K562 (cell line): ENCODE data around the gene SLC23A2. TPM values are rescaled to one million over a fixed set of nuclear protein-coding genes. Genes with fewer than 3 reads are reported as not detected.

ENCODE experiments used
- ATAC-seq: fragments of 200-7000 bp; cut with Tn5 transposase; 3 replicates; pipeline ENCODE4 v1.9.1; 2020; ENCODE audit warnings: moderate library complexity
- BruUV-seq: library from RNA; stranded (reverse); fragments of 400-500 nt; replicated peaks from 2 replicates; lab custom pipeline; 2021; lab: Mats Ljungman, UMichigan
- CTCF ChIA-PET: fragments of 300-600 bp; formaldehyde crosslinking; extraction: SDS; loops from one replicate; lab custom pipeline; 2021; ENCODE audit warnings: low intra/inter-chr PET ratio; lab: Yijun Ruan, JAX
- POLR2A ChIA-PET: fragments of 300-600, 350-650 bp; sonication (Branson Sonifier 250); formaldehyde crosslinking; extraction: SDS; loops from one replicate; lab custom pipeline; 2021; ENCODE audit warnings: antibody characterized with exemption, inconsistent platforms; lab: Yijun Ruan, JAX
- DNase-seq, 4 experiments: peaks; one replicate each; pipeline versions ENCODE4 v3.0.0 to v3.0.0-alpha.2; 2011 to 2018; ENCODE audit warnings: low spot score in 3 of 4, mixed read lengths in 3 of 4; ENCODE audit errors: extremely low read depth in 1 of 4
- FAIRE-seq: peaks from 2 replicates; lab custom pipeline; 2011; peaks lifted over from hg19 to GRCh38; lab: Jason Lieb, UNC
- H2AFZ ChIP-seq: 2 replicates; pipeline ENCODE4 v1.6.0; 2011; ENCODE audit warnings: low read depth, low read length, control low read depth, inconsistent platforms
- H3K27ac ChIP-seq: fragments of 200-600 bp; 3 replicates; pipeline ENCODE4 v1.8.0; 2011; ENCODE audit warnings: low read depth, mild to moderate bottlenecking, control low read depth, inconsistent platforms, low read length, moderate library complexity, mixed read lengths; ENCODE audit errors: extremely low read depth
- H3K27me3 ChIP-seq, 2 experiments: fragments of 300-600 bp in 1 of 2; 2 replicates in 1 of 2; 3 replicates in 1 of 2; pipeline versions ENCODE4 v1.6.0 to v1.8.0; 2011; ENCODE audit warnings: inconsistent platforms in 2 of 2, low read length in 2 of 2, mild to moderate bottlenecking in 1 of 2, mixed read lengths in 1 of 2, moderate library complexity in 1 of 2; ENCODE audit not compliant: control insufficient read depth in 2 of 2, insufficient read depth in 2 of 2
- H3K36me3 ChIP-seq: fragments of 300-600 bp; 3 replicates; pipeline ENCODE4 v1.8.0; 2011; ENCODE audit warnings: mild to moderate bottlenecking, low read length, inconsistent platforms; ENCODE audit not compliant: control insufficient read depth, insufficient read depth
- H3K4me1 ChIP-seq, 2 experiments: fragments of 200-600 bp in 1 of 2; replicated peaks in 1 of 2; 2 replicates in 1 of 2; 3 replicates in 1 of 2; pipeline versions ENCODE4 v1.5.1 to v1.8.0; 2011; ENCODE audit warnings: inconsistent platforms in 2 of 2, low read length in 2 of 2, mild to moderate bottlenecking in 1 of 2, mixed read lengths in 1 of 2, moderate library complexity in 1 of 2; ENCODE audit not compliant: control insufficient read depth in 2 of 2, insufficient read depth in 2 of 2
- H3K4me2 ChIP-seq: 2 replicates; pipeline ENCODE4 v1.6.1; 2011; ENCODE audit warnings: low read length, control low read depth, inconsistent platforms, mixed read lengths; ENCODE audit not compliant: insufficient read depth
- H3K4me3 ChIP-seq: fragments of 200-600 bp; sonication (generic), shearing (Covaris generic); 2 replicates; pipeline ENCODE4 v1.5.1; 2016; ENCODE audit warnings: control low read depth, inconsistent platforms
- H3K79me2 ChIP-seq: fragments of 200-600 bp; 3 replicates; pipeline ENCODE4 v1.8.0; 2011; ENCODE audit warnings: low read length, inconsistent platforms; ENCODE audit not compliant: control insufficient read depth, insufficient read depth
- H3K9ac ChIP-seq, 2 experiments: 2 replicates each; pipeline versions ENCODE4 v1.6.0 to v1.6.1; 2011; ENCODE audit warnings: low read depth in 2 of 2, low read length in 2 of 2, control low read depth in 1 of 2, inconsistent platforms in 1 of 2, mild to moderate bottlenecking in 1 of 2, mixed read lengths in 1 of 2; ENCODE audit not compliant: insufficient read depth in 1 of 2
- H3K9me1 ChIP-seq: one replicate; pipeline ENCODE4 v1.6.0; 2011; ENCODE audit warnings: inconsistent platforms, mild to moderate bottlenecking, low read length, moderate library complexity; ENCODE audit not compliant: control insufficient read depth, insufficient read depth
- H3K9me3 ChIP-seq: replicated peaks from 2 replicates; pipeline ENCODE4 v1.5.1; 2011; ENCODE audit warnings: low read depth, low read length, inconsistent platforms; ENCODE audit not compliant: control insufficient read depth, insufficient read depth
- H4K20me1 ChIP-seq: replicated peaks from 2 replicates; pipeline ENCODE4 v1.6.1; 2011; ENCODE audit warnings: low read length, inconsistent platforms, mixed read lengths; ENCODE audit not compliant: control insufficient read depth, insufficient read depth
- ADNP ChIP-seq: fragments of 200-800 bp; sonication (Bioruptor generic); IDR thresholded peaks from 2 replicates; pipeline ENCODE4 v1.6.1; 2016; ENCODE audit warnings: missing genetic modification characterization, missing compliant biosample characterization
- ATF6 ChIP-seq: sonication (generic); formaldehyde crosslinking; IDR thresholded peaks from 2 replicates; pipeline ENCODE4 v1.4.0; 2020; ENCODE audit warnings: mild to moderate bottlenecking, missing genetic modification reagents
- CREM ChIP-seq: IDR thresholded peaks from 2 replicates; pipeline ENCODE4 v1.6.1; 2014; ENCODE audit warnings: antibody characterized with exemption, low read depth
- HOXB6 ChIP-seq: fragments of 250-450 bp; sonication (Bioruptor Pico); IDR thresholded peaks from 2 replicates; pipeline ENCODE4 v1.5.1; 2022; ENCODE audit warnings: mild to moderate bottlenecking, borderline replicate concordance
- KHSRP ChIP-seq: fragments of 450-650 bp; IDR thresholded peaks from 2 replicates; pipeline ENCODE4 v1.6.1; 2017
- KLF16 ChIP-seq: IDR thresholded peaks from 2 replicates; pipeline ENCODE4 v1.6.1; 2016; ENCODE audit warnings: antibody characterized with exemption
- MAZ ChIP-seq, 2 experiments: fragments of 450-650 bp in 1 of 2; sonication (generic) in 1 of 2; formaldehyde crosslinking; IDR thresholded peaks in 1 of 2; conservative IDR thresholded peaks in 1 of 2; 2 replicates each; pipeline versions ENCODE4 v1.4.0 to v1.5.0; 2020; ENCODE audit warnings: mild to moderate bottlenecking in 1 of 2, missing genetic modification reagents in 1 of 2
- NR4A1 ChIP-seq, 2 experiments: fragments of 250-450 bp in 1 of 2; fragments of 450-650 bp in 1 of 2; sonication (Bioruptor Pico) in 1 of 2; IDR thresholded peaks; 2 replicates each; pipeline versions ENCODE4 v1.4.0 to v1.6.1; 2016 to 2020; ENCODE audit warnings: mild to moderate bottlenecking in 2 of 2, missing compliant biosample characterization in 1 of 2, missing genetic modification characterization in 1 of 2, moderate library complexity in 1 of 2
- NUFIP1 ChIP-seq: fragments of 450-650 bp; IDR thresholded peaks from 2 replicates; pipeline ENCODE4 v1.6.1; 2018; ENCODE audit not compliant: partially characterized antibody
- PHF20 ChIP-seq: fragments of 450-650 bp; IDR thresholded peaks from 2 replicates; pipeline ENCODE4 v1.6.1; 2018; ENCODE audit not compliant: partially characterized antibody
- THRA ChIP-seq: fragments of 450-650 bp; IDR thresholded peaks from 2 replicates; pipeline ENCODE4 v1.6.1; 2017; ENCODE audit warnings: mild to moderate bottlenecking, moderate library complexity
- XRCC4 ChIP-seq: IDR thresholded peaks from one replicate; pipeline ENCODE4 v1.6.1; 2011; ENCODE audit not compliant: insufficient read depth, insufficient read length; ENCODE audit errors: extremely low read depth
- ZNF224 ChIP-seq: sonication (generic); formaldehyde crosslinking; IDR thresholded peaks from 2 replicates; pipeline ENCODE4 v1.8.0; 2022; ENCODE audit warnings: mild to moderate bottlenecking, missing genetic modification reagents
- ZNF431 ChIP-seq: sonication (generic); formaldehyde crosslinking; IDR thresholded peaks from 2 replicates; pipeline ENCODE4 v1.8.0; 2022; ENCODE audit warnings: mild to moderate bottlenecking, missing genetic modification reagents
- ZNF445 ChIP-seq: fragments of 250-450 bp; sonication (Bioruptor Pico); IDR thresholded peaks from 2 replicates; pipeline ENCODE4 v1.4.0; 2020; ENCODE audit warnings: low read depth, mild to moderate bottlenecking, moderate library complexity
- WGBS: fragments of 100-300 bp; shearing (Covaris generic); methylation state at CpG from one replicate; pipeline ENCODE4 v1.1.6; 2016; ENCODE audit warnings: low coverage, mixed read lengths; ENCODE audit not compliant: insufficient coverage; ENCODE audit errors: missing lambda C conversion rate; 5-methylcytosine and 5-hydroxymethylcytosine counted together
- in situ Hi-C: fragments of 300-500 bp; cut with MboI; formaldehyde crosslinking; loops from 4 replicates; pipeline ENCODE4 v1.15.0; 2018; ENCODE audit warnings: inconsistent platforms, mixed read lengths
- intact Hi-C: fragments of 100-400 bp; cut with micrococcal nuclease; formaldehyde crosslinking; loops from 2 replicates; pipeline ENCODE4 v1.14.2; 2022
- polyA plus RNA-seq, 8 experiments: library from polyadenylated mRNA; depleted of rRNA in 4 of 8; stranded (reverse) in 5 of 8; unstranded in 3 of 8; fragments of >200 nt; fragmentation: Nextera tagmentation in 2 of 8; fragmentation: Illumina TruSeq in 1 of 8; extraction: Ambion mirVana in 2 of 8; extraction: Trizol in 1 of 8; gene quantifications; 2 replicates each; pipeline versions ENCODE4 v1.2.1 to v1.2.3, GENCODE V29; 2011 to 2014; ENCODE audit warnings: inconsistent platforms in 1 of 8, missing spikeins in 1 of 8
- total RNA-seq, 7 experiments: library from RNA; depleted of rRNA in 6 of 7; stranded (reverse); fragments of >200 nt in 6 of 7; fragmentation: Illumina TruSeq in 2 of 7; extraction: Trizol in 2 of 7; gene quantifications; 2 replicates each; pipeline versions ENCODE4 v1.2.1 to v1.2.3, GENCODE V29; 2011 to 2021; ENCODE audit warnings: low replicate concordance in 1 of 7

Gene SLC23A2
- total and polyA plus RNA-seq, 9 of the 15 experiments (the other 6 are each of a cell fraction or from before 2014, with no cell fraction given), result 0.39 to 6.7 (median 3.2) TPM

GRCh38 chr20:4905613-4906012 is 95.7 kb downstream of the SLC23A2 start:
- intact Hi-C loops, result no loop called here
- Histone ChIP-seq H4K20me1 (no peaks in the 10 kb centered on the region), H3K79me2 (no peaks in the 10 kb centered on the region), H3K4me2 (no peak overlapping the region), H3K9me1 (no peaks in the 10 kb centered on the region), H3K27ac (no peak overlapping the region), H3K4me3 (no peak overlapping the region), H3K9ac (no peak overlapping the region), H3K36me3 (no peaks in the 10 kb centered on the region), H2AFZ (no peak overlapping the region), H3K4me1 (no peaks in the 10 kb centered on the region; a peak in 1 of 5 replicates), H3K9me3 (no peaks in the 10 kb centered on the region), H3K27me3 (no peaks in the 10 kb centered on the region)
- FAIRE-seq, result no peak
- BruUV-seq, result no TSS peak
- ChIA-PET CTCF (no interaction called here), POLR2A (interaction anchor here (0.6 to 2.0 kb wide), 3 partner anchors 14 to 999 kb away, joined by 3 to 6 read pairs (median 3); no protein-coding TSS in a partner anchor)
- DNase-seq, result no peak
- in situ Hi-C loops, result no loop called here
- ATAC-seq, result no peak
- TF ChIP-seq ZNF431, result no peak
- TF ChIP-seq NR4A1 (CRISPR knock-in tag; IDR thresholded peaks at IDR 0.05), result no peak
- TF ChIP-seq NR4A1 (tag; IDR thresholded peaks at IDR 0.05), result no peak
- no peak for TF ChIP-seq CREM
- WGBS, result 27% methylated on average over 4 of the region's 4 CpGs

GRCh38 chr20:4905195-4905594 is 96.1 kb downstream of the SLC23A2 start:
- ATAC-seq (no peak), FAIRE-seq (no peak), DNase-seq (no peak)
- Histone ChIP-seq H3K4me3 (no peak overlapping the region), H3K9ac (no peak overlapping the region), H3K27me3 (no peaks in the 10 kb centered on the region), H3K9me3 (no peaks in the 10 kb centered on the region), H3K4me1 (no peaks in the 10 kb centered on the region; a peak in 1 of 5 replicates), H3K79me2 (no peaks in the 10 kb centered on the region), H3K36me3 (no peaks in the 10 kb centered on the region), H4K20me1 (no peaks in the 10 kb centered on the region), H3K27ac (no peak overlapping the region), H3K9me1 (no peaks in the 10 kb centered on the region), H2AFZ (no peak overlapping the region), H3K4me2 (no peak overlapping the region)
- intact Hi-C loops, result no loop called here
- no TSS peak for BruUV-seq
- CTCF ChIA-PET, result no interaction called here
- 72% methylated on average over 4 of the region's 4 CpGs for WGBS
- POLR2A ChIA-PET, result interaction anchor here (0.6 to 0.7 kb wide), 2 partner anchors 26 to 999 kb away, joined by 3 read pairs; no protein-coding TSS in a partner anchor
- in situ Hi-C loops, result no loop called here
- TF ChIP-seq KLF16 (no peak), KHSRP (no peak), MAZ (CRISPR knock-in tag; conservative IDR thresholded peaks at IDR 0.05 in 1 of 2, IDR thresholded peaks at IDR 0.05 in 1 of 2) (no peak), XRCC4 (no peak), NUFIP1 (no peak), PHF20 (no peak), ZNF445 (CRISPR knock-in tag) (no peak), ATF6 (CRISPR knock-in tag) (no peak), ZNF224 (CRISPR knock-in tag) (no peak), THRA (no peak), ADNP (no peak), HOXB6 (CRISPR knock-in tag) (no peak)
